GM12878 (cell line): ENCODE results near the gene PPP3CA.

Experiments used
- BHLHE40 ChIP-seq, 2 experiments: fragments of 450-650 bp in 1 of 2; IDR thresholded peaks; 2 replicates each; pipeline ENCODE4 v1.6.1; 2011 to 2017; ENCODE audit warnings: low read depth in 2 of 2, borderline replicate concordance in 1 of 2, improper control_type of control experiment in 1 of 2, low read length in 1 of 2, mild to moderate bottlenecking in 1 of 2
- BRCA1 ChIP-seq: IDR thresholded peaks from 2 replicates; pipeline ENCODE4 v1.6.1; 2011; ENCODE audit warnings: low read depth, low read length, improper control_type of control experiment
- GABPA ChIP-seq: IDR thresholded peaks from 2 replicates; pipeline ENCODE4 v1.6.1; 2014; ENCODE audit warnings: antibody characterized with exemption, low read depth, mild to moderate bottlenecking, inconsistent platforms
- TF ChIP-seq, protein P1 (sequence below), 3 experiments: IDR thresholded peaks in 2 of 3; conservative IDR thresholded peaks in 1 of 3; 2 replicates each; pipeline ENCODE4 v1.5.1; 2011; ENCODE audit warnings: low read depth in 3 of 3, low read length in 3 of 3, mild to moderate bottlenecking in 3 of 3, control low read depth in 2 of 3, moderate library complexity in 2 of 3, inconsistent platforms in 1 of 3, mixed read lengths in 1 of 3; ENCODE audit not compliant: control insufficient read depth in 2 of 3, insufficient read depth in 1 of 3; ENCODE audit errors: extremely low read depth in 1 of 3

DNA sequence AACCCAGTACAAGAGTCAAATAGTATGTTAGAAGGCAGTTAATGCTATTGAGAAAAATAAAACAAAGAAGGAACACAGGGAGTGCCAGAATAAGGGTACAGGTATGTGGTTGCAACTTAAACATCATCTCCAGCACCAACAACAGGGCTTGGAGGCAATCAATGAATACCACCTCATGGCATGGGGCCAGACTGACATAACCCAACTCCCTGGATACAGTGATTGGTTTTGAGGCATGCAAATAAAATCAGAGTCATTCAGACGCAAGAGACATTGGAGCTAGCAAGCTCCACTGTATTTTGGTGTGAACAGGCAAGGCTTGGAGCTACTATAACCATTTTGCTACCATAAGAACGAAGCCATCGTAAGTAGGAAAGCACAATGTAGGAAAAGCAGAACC, 56.7 kb downstream of the PPP3CA start:
- TF ChIP-seq GABPA (no peak), BRCA1 (no peak), BHLHE40 (IDR thresholded peaks at IDR 0.05; ENCODE audit: borderline replicate concordance in 1 of 2, low read depth in 2 of 2, low read length in 1 of 2) (no peak)
- TF ChIP-seq, protein P1, sequence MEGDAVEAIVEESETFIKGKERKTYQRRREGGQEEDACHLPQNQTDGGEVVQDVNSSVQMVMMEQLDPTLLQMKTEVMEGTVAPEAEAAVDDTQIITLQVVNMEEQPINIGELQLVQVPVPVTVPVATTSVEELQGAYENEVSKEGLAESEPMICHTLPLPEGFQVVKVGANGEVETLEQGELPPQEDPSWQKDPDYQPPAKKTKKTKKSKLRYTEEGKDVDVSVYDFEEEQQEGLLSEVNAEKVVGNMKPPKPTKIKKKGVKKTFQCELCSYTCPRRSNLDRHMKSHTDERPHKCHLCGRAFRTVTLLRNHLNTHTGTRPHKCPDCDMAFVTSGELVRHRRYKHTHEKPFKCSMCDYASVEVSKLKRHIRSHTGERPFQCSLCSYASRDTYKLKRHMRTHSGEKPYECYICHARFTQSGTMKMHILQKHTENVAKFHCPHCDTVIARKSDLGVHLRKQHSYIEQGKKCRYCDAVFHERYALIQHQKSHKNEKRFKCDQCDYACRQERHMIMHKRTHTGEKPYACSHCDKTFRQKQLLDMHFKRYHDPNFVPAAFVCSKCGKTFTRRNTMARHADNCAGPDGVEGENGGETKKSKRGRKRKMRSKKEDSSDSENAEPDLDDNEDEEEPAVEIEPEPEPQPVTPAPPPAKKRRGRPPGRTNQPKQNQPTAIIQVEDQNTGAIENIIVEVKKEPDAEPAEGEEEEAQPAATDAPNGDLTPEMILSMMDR (IDR thresholded peaks at IDR 0.05 in 2 of 3, conservative IDR thresholded peaks at IDR 0.05 in 1 of 3; ENCODE audit: control insufficient read depth in 2 of 3, extremely low read depth in 1 of 3, insufficient read depth in 1 of 3, low read depth in 3 of 3, low read length in 3 of 3) = no peak
